ENCODE data around the gene DHCR24.

DNA sequence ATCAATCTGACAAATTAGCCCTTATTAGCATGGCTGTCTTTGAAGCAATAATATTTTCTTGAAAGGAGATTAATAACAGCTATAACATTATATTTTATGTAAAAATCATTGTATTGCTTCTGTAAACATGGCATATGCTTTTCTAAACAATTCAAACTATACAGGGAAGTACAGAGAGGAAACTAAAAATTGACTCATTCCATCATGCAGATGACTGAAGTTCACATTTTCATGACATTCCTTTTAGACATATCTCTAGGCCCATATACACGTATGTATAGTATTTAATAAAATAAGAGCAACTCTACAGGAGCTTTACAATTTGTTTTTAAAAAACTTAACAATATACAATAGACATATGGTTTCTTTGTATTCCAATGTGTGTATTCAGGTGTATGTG lies 5.6 kb upstream of the DHCR24 start:
- TF ChIP-seq, protein P1, sequence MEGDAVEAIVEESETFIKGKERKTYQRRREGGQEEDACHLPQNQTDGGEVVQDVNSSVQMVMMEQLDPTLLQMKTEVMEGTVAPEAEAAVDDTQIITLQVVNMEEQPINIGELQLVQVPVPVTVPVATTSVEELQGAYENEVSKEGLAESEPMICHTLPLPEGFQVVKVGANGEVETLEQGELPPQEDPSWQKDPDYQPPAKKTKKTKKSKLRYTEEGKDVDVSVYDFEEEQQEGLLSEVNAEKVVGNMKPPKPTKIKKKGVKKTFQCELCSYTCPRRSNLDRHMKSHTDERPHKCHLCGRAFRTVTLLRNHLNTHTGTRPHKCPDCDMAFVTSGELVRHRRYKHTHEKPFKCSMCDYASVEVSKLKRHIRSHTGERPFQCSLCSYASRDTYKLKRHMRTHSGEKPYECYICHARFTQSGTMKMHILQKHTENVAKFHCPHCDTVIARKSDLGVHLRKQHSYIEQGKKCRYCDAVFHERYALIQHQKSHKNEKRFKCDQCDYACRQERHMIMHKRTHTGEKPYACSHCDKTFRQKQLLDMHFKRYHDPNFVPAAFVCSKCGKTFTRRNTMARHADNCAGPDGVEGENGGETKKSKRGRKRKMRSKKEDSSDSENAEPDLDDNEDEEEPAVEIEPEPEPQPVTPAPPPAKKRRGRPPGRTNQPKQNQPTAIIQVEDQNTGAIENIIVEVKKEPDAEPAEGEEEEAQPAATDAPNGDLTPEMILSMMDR (optimal IDR thresholded peaks at IDR 0.05 in 1 of 3, IDR thresholded peaks at IDR 0.05 in 1 of 3, conservative IDR thresholded peaks at IDR 0.05 in 1 of 3; ENCODE audit: extremely low read depth in 1 of 3, insufficient read depth in 2 of 3, low read length in 3 of 3): no peak
- no peak for TF ChIP-seq EZH2 (IDR thresholded peaks at IDR 0.05; ENCODE audit: low read length)

All from keratinocyte (primary cell).